Endothelial cell of umbilical vein (primary cell): ENCODE measurements around the gene RGR. TPM values are rescaled to one million over a fixed set of nuclear protein-coding genes. Genes with fewer than 3 reads are reported as not detected.

Experiments used
- BruUV-seq: library from RNA; stranded (reverse); fragments of 400-500 nt; replicated peaks from 2 replicates; lab custom pipeline; 2021; lab: Mats Ljungman, UMichigan
- CTCF ChIA-PET: fragments of 300-600, 350-600 bp; sonication (Branson Sonifier 250); formaldehyde crosslinking; loops from one replicate; lab custom pipeline; 2021; ENCODE audit warnings: antibody characterized with exemption, inconsistent platforms; lab: Charles Lee
- POLR2A ChIA-PET: fragments of 300-600, 350-600 bp; sonication (Branson Sonifier 250); formaldehyde crosslinking; loops from one replicate; lab custom pipeline; 2021; ENCODE audit warnings: antibody characterized with exemption, inconsistent platforms; lab: Charles Lee
- DNase-seq: peaks from one replicate; pipeline ENCODE4 v3.0.0-alpha.2; 2011; ENCODE audit warnings: low read depth, low spot score
- FAIRE-seq: peaks from 2 replicates; lab custom pipeline; 2011; peaks lifted over from hg19 to GRCh38; lab: Jason Lieb, UNC
- H2AFZ ChIP-seq: 2 replicates; pipeline ENCODE4 v1.6.0; 2012; ENCODE audit warnings: low read depth, low read length, control low read depth, inconsistent platforms
- H3K27ac ChIP-seq: 2 replicates; pipeline ENCODE4 v1.5.1; 2011; ENCODE audit warnings: low read depth, mild to moderate bottlenecking, control low read depth, low read length, moderate library complexity; ENCODE audit not compliant: insufficient read depth
- H3K27me3 ChIP-seq, 2 experiments: 2 replicates each; pipeline versions ENCODE4 v1.6.0 to v1.6.1; 2011; ENCODE audit warnings: low read length in 2 of 2, mixed read lengths in 1 of 2; ENCODE audit not compliant: control insufficient read depth in 2 of 2, insufficient read depth in 2 of 2
- H3K36me3 ChIP-seq, 2 experiments: 2 replicates in 1 of 2; 3 replicates in 1 of 2; pipeline ENCODE4 v1.5.1; 2011; ENCODE audit warnings: low read length in 2 of 2, mild to moderate bottlenecking in 1 of 2, moderate library complexity in 1 of 2; ENCODE audit not compliant: control insufficient read depth in 2 of 2, insufficient read depth in 2 of 2; ENCODE audit errors: extremely low read depth in 1 of 2
- H3K4me1 ChIP-seq: 3 replicates; pipeline ENCODE4 v1.5.1; 2011; ENCODE audit warnings: mild to moderate bottlenecking, low read length; ENCODE audit not compliant: control insufficient read depth, insufficient read depth; ENCODE audit errors: extremely low read depth
- H3K4me2 ChIP-seq: 2 replicates; pipeline ENCODE4 v1.6.1; 2011; ENCODE audit warnings: low read length, control low read depth, mixed read lengths; ENCODE audit not compliant: insufficient read depth
- H3K4me3 ChIP-seq, 3 experiments: fragments of 200-600 bp in 1 of 3; sonication (generic), shearing (Covaris generic) in 1 of 3; replicated peaks in 1 of 3; 2 replicates each; pipeline ENCODE4 v1.5.1; 2011 to 2016; ENCODE audit warnings: control low read depth in 3 of 3, low read length in 3 of 3, mild to moderate bottlenecking in 2 of 3, inconsistent platforms in 1 of 3, low read depth in 1 of 3, moderate library complexity in 1 of 3; ENCODE audit not compliant: insufficient read depth in 1 of 3
- H3K79me2 ChIP-seq: 2 replicates; pipeline ENCODE4 v1.6.0; 2012; ENCODE audit warnings: low read length, inconsistent platforms; ENCODE audit not compliant: control insufficient read depth, insufficient read depth
- H3K9ac ChIP-seq: replicated peaks from 2 replicates; pipeline ENCODE3; 2011; ENCODE audit warnings: low read length, control low read depth; ENCODE audit not compliant: insufficient read depth; ENCODE audit errors: extremely low read depth
- H3K9me1 ChIP-seq: replicated peaks from 3 replicates; pipeline ENCODE4 v1.6.0; 2011; ENCODE audit warnings: mild to moderate bottlenecking, low read length; ENCODE audit not compliant: control insufficient read depth, insufficient read depth; ENCODE audit errors: extremely low read depth
- H3K9me3 ChIP-seq: replicated peaks from 2 replicates; pipeline ENCODE4 v1.5.1; 2012; ENCODE audit warnings: low read length, inconsistent platforms; ENCODE audit not compliant: control insufficient read depth, insufficient read depth
- H4K20me1 ChIP-seq: replicated peaks from 2 replicates; pipeline ENCODE3; 2011; ENCODE audit warnings: mild to moderate bottlenecking, low read length; ENCODE audit not compliant: control insufficient read depth, insufficient read depth; ENCODE audit errors: extremely low read depth
- EZH2 ChIP-seq: IDR thresholded peaks from 2 replicates; pipeline ENCODE4 v1.6.1; 2012; ENCODE audit warnings: borderline replicate concordance, low read depth, mild to moderate bottlenecking, moderate library complexity, low read length, inconsistent platforms; ENCODE audit not compliant: severe bottlenecking
- FOS ChIP-seq: IDR thresholded peaks from 2 replicates; pipeline ENCODE4 v1.6.1; 2011; ENCODE audit warnings: mild to moderate bottlenecking, low read length, moderate library complexity, borderline replicate concordance; ENCODE audit not compliant: insufficient read depth
- GATA2 ChIP-seq: IDR thresholded peaks from 2 replicates; pipeline ENCODE4 v1.7.0; 2011; ENCODE audit warnings: low read depth, mild to moderate bottlenecking, moderate library complexity, mixed read lengths, low read length; ENCODE audit not compliant: insufficient read length, insufficient read depth
- JUN ChIP-seq: IDR thresholded peaks from 2 replicates; pipeline ENCODE4 v1.6.1; 2011; ENCODE audit warnings: borderline replicate concordance, low read depth; ENCODE audit not compliant: insufficient read length, insufficient read depth
- MYC ChIP-seq: IDR thresholded peaks from one replicate; pipeline ENCODE4 v1.6.1; 2011; ENCODE audit warnings: mild to moderate bottlenecking, low read depth, low read length
- POLR2A ChIP-seq: IDR thresholded peaks from 2 replicates; pipeline ENCODE4 v1.6.1; 2012; ENCODE audit warnings: low read depth, mild to moderate bottlenecking, control low read depth, low read length
- POLR2AphosphoS5 ChIP-seq: IDR thresholded peaks from 2 replicates; pipeline ENCODE4 v1.6.1; 2012; ENCODE audit warnings: low read depth, mild to moderate bottlenecking, control low read depth, low read length, moderate library complexity; ENCODE audit not compliant: insufficient read depth
- dilution Hi-C: fragments of 300-500 bp; cut with MboI; formaldehyde crosslinking; loops from one replicate; pipeline ENCODE4 v1.15.0; 2019; ENCODE audit warnings: low sequenced_read_pairs; ENCODE audit not compliant: extremely low pct_ligation_motif_present
- intact Hi-C: fragments of 100-400 bp; cut with micrococcal nuclease; formaldehyde crosslinking; loops from one replicate; pipeline ENCODE4 v1.10.0; 2022
- polyA plus RNA-seq, 4 experiments: library from polyadenylated mRNA; depleted of rRNA in 3 of 4; stranded (reverse) in 3 of 4; unstranded in 1 of 4; fragments of >200 nt; gene quantifications; 2 replicates each; pipeline versions ENCODE4 v1.2.1 to v1.2.3, GENCODE V29; 2011 to 2012; ENCODE audit warnings: missing spikeins in 1 of 4
- total RNA-seq: library from RNA; stranded (reverse); gene quantifications from 2 replicates; pipeline ENCODE4 v1.2.3, GENCODE V29; 2021
- TF ChIP-seq, protein P1 (sequence below): IDR thresholded peaks from 2 replicates; pipeline ENCODE4 v1.6.1; 2011; ENCODE audit not compliant: insufficient read depth, insufficient read length
- TF ChIP-seq, protein P2 (sequence below), 2 donors: IDR thresholded peaks; 1 replicate in 1 of 2; 2 replicates in 1 of 2; pipeline ENCODE4 v1.5.1; 2011; ENCODE audit warnings: low read length in 2 of 2, mild to moderate bottlenecking in 2 of 2, moderate library complexity in 2 of 2, control low read depth in 1 of 2, inconsistent platforms in 1 of 2, low read depth in 1 of 2; ENCODE audit not compliant: insufficient read depth in 1 of 2; ENCODE audit errors: extremely low read depth in 1 of 2

The RGR gene
- total and polyA plus RNA-seq, 2 donors (not counting 3 experiments of a cell fraction or from before 2014, with no cell fraction given), result not detected

DNA sequence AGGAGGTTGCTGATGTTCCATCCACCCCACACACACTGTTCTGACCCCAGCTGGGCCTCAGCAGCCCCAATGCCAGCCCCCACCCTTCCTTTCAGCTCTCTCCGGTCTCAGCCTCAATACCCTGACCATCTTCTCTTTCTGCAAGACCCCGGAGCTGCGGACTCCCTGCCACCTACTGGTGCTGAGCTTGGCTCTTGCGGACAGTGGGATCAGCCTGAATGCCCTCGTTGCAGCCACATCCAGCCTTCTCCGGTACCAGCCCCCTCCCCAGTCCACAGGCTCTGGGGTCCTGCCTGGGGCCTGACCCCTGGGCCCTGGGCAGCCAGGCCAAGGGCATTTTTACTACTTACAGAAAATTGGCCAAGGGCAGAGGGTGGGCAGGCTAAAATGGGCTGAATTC is 2.6 kb downstream of the RGR start:
- BruUV-seq, result no TSS peak
- Histone ChIP-seq H4K20me1 (no peaks in the 10 kb centered on the region), H3K4me3 (no peak overlapping the region), H3K79me2 (no peaks in the 10 kb centered on the region), H3K36me3 (no peaks in the 10 kb centered on the region), H3K4me1 (no peaks in the 10 kb centered on the region), H2AFZ (no peak overlapping the region), H3K27ac (no peak overlapping the region), H3K9me1 (no peaks in the 10 kb centered on the region), H3K9me3 (no peaks in the 10 kb centered on the region), H3K9ac (no peak overlapping the region), H3K27me3 (no peaks in the 10 kb centered on the region), H3K4me2 (no peak overlapping the region)
- DNase-seq (no peak), FAIRE-seq (no peak)
- dilution Hi-C loops, result no loop called here
- TF ChIP-seq JUN (no peak), EZH2 (no peak), POLR2AphosphoS5 (no peak)
- TF ChIP-seq, protein P1, sequence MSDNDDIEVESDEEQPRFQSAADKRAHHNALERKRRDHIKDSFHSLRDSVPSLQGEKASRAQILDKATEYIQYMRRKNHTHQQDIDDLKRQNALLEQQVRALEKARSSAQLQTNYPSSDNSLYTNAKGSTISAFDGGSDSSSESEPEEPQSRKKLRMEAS, result no peak
- TF ChIP-seq, protein P2, sequence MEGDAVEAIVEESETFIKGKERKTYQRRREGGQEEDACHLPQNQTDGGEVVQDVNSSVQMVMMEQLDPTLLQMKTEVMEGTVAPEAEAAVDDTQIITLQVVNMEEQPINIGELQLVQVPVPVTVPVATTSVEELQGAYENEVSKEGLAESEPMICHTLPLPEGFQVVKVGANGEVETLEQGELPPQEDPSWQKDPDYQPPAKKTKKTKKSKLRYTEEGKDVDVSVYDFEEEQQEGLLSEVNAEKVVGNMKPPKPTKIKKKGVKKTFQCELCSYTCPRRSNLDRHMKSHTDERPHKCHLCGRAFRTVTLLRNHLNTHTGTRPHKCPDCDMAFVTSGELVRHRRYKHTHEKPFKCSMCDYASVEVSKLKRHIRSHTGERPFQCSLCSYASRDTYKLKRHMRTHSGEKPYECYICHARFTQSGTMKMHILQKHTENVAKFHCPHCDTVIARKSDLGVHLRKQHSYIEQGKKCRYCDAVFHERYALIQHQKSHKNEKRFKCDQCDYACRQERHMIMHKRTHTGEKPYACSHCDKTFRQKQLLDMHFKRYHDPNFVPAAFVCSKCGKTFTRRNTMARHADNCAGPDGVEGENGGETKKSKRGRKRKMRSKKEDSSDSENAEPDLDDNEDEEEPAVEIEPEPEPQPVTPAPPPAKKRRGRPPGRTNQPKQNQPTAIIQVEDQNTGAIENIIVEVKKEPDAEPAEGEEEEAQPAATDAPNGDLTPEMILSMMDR (IDR thresholded peaks at IDR 0.05; ENCODE audit: extremely low read depth in 1 of 2, insufficient read depth in 1 of 2, low read depth in 1 of 2, low read length in 2 of 2), result no peak
- POLR2A ChIA-PET, result no interaction called here
- intact Hi-C loops, result no loop called here
- CTCF ChIA-PET, result interaction anchor here (1.7 kb wide), 1 partner anchor 17 kb away, joined by 3 read pairs; no protein-coding TSS in a partner anchor

DNA sequence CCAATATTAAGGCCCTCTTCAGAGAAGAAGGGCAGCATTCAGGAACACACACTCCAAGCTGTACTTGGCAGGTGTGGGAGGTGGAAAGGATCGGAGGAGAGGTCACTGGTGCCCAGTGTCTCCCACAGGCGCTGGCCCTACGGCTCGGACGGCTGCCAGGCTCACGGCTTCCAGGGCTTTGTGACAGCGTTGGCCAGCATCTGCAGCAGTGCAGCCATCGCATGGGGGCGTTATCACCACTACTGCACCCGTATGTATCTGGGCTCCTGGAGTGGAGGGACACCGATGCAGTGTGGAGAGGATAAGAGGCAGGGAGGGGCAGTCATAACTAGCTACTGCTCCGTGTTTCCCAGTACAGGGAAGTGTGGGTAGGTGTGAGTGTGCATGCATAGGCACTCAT is 3.9 kb downstream of the RGR start:
- TF ChIP-seq EZH2 (no peak), POLR2AphosphoS5 (no peak), POLR2A (no peak), MYC (no peak), FOS (no peak), JUN (no peak), GATA2 (no peak)
- TF ChIP-seq, protein P1, result no peak
- TF ChIP-seq, protein P2 (IDR thresholded peaks at IDR 0.05; ENCODE audit: extremely low read depth in 1 of 2, insufficient read depth in 1 of 2, low read depth in 1 of 2, low read length in 2 of 2), result no peak
- H3K79me2 ChIP-seq, result no peaks in the 10 kb centered on the region
- no peak overlapping the region for H3K9ac ChIP-seq
- no peaks in the 10 kb centered on the region for H3K27me3 ChIP-seq
- no peaks in the 10 kb centered on the region for H3K9me1 ChIP-seq
- H3K27ac ChIP-seq, result no peak overlapping the region
- no TSS peak for BruUV-seq
- ChIA-PET POLR2A (no interaction called here), CTCF (interaction anchor here (0.6 kb wide), 1 partner anchor 292 kb away, joined by 3 read pairs; no protein-coding TSS in a partner anchor)
- no peak for DNase-seq
- H3K4me3 ChIP-seq, result no peak overlapping the region
- no peaks in the 10 kb centered on the region for H3K4me1 ChIP-seq
- H2AFZ ChIP-seq, result no peak overlapping the region
- no peaks in the 10 kb centered on the region for H3K36me3 ChIP-seq
- intact Hi-C loops (no loop called here), dilution Hi-C loops (no loop called here)
- no peak for FAIRE-seq
- no peak overlapping the region for H3K4me2 ChIP-seq
- H3K9me3 ChIP-seq, result no peaks in the 10 kb centered on the region
- H4K20me1 ChIP-seq, result no peaks in the 10 kb centered on the region
